ENCODE data around the gene PNPLA3. TPM values are rescaled to one million over a fixed set of nuclear protein-coding genes. Genes with fewer than 3 reads are reported as not detected.

PNPLA3 gene
- not detected for total RNA-seq

- DNase-seq, result peak; percentile 55
Observed at GRCh38 chr22:43923631-43924464, at the start of gene PNPLA3. Gene PNPLA3, plus strand, starts transcription at chr22:43923805. Its CDS starts 107 bp downstream, at chr22:43923912.

- no peak for DNase-seq
Observed at GRCh38 chr22:43876866-43877509, 46.6 kb upstream of the PNPLA3 start.

- DNase-seq, result no peak
Observed at GRCh38 chr22:43878079-43878795, 45.4 kb upstream of the PNPLA3 start.

GRCh38 chr22:43878831-43879550 is 44.6 kb upstream of the PNPLA3 start:
- no peak for DNase-seq

- DNase-seq, result no peak
Observed at GRCh38 chr22:43879901-43880540, 43.6 kb upstream of the PNPLA3 start.

GRCh38 chr22:43880541-43880991 is 43.0 kb upstream of the PNPLA3 start:
- DNase-seq, result no peak

DNA sequence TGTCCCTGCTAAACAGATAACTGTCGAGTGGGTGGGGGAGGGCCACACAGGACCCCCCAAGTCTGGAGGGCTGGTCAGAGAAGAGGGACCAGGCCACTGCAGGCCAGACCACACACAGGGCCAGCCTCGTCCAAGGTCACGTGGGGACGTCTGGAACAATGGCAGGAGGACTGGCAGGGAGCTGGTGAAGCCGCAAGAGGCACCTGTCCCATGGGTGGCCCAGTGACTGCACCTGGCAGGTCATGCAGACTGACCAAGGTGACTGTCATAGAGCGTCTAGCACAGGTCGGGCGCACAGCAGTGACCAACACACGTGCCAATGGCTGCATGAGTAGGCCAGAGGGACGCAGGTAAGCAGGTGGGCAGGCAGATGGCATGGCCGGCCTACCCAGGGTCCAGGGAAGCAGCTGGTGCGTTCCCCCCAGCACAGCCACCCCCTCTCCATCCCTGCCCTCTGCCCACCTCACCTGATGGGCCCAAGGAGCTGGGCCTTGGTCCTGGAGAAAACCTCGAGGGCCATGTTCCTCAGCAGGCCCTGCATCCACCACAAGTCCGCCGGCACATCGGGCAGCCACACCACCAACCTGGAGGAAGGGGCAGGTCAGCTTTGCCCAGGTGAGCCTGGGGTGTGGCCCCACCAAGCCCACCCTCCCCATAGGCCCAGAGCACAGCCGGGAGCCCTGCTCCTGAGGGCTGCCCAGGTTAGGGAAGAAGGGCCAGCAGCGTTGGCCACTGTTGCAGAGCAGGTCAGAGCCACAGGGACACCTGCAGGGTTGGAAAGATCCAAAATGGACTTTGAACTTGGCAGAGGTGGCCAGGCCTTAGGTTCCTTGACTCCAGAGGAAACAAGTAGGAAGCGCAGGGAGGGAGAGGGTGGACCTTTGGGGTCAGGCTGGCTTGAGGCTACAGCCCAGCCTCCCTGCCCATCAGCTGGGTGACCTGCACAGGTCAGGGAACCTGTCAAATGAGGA is 42.2 kb upstream of the PNPLA3 start:
- no peak for DNase-seq

GRCh38 chr22:43882122-43882767 is 41.4 kb upstream of the PNPLA3 start:
- DNase-seq, result no peak

- DNase-seq, result peak; percentile 33
Observed at GRCh38 chr22:43883012-43883661, 40.5 kb upstream of the PNPLA3 start.

DNA sequence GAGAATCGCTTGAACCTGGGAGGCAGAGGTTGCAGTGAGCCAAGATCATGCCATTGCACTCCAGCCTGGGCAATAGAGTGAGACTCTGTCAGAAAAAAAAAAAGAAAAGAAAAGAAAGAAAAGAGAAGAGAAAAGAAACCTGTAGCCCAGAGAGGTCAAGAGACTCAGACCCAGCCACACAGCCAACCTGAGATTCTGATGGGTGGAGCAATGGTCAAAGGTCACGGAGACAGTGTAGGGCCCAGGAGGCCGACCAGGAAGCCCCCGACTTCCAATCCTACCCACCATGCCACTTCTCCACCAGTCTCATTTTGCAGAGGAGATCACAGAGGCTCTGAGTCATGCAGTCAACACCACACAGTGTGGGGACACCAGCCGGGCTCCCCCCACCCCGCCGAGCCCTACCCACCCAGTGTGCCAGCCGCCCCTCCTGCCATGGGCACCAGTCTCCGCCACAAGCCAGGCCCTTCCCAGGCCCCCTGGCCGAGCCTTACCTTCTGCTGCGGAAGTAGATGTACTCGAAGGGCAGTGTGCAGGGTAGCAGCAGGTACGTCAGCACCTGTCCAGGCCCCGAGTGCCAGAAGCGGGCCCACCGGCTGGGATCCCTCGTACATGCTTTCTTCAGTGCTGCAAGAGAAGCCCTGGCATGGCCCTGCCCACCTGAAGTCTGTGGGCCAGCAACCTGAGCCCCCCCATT is 39.7 kb upstream of the PNPLA3 start:
- DNase-seq, result no peak

DNA sequence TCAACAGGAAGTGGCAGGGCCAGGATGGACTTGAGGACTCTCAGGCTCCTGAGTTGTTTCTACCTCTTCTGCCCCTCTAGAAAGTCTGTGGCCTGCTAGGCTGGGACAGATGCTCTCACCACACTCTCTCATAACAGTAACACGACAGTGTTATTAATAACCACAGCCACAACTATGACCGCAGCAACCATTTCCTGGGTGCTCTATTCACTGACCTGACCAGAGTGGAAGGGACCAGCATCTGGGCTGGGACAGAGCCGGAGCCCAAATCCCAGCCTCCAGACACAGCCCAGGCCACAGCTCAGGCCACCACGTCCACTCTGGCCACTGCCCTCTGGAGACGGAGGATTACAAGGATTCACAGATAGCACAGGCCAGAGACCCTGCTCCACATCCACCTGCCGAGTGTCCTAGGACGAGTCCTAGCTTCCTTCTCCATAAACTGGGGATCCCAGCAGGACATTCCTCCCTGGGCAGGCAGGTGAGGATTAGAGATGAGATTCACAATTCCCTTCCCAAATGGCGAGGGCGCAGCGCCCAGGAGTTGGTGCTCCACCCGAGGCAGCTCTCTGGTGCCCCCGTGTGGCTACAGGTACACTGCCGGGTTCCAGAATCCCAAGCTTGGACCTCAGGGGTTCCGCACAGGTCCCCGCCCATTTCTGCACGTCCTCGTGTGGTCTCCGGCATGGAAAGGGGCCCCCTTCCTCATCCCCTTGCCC is 38.8 kb upstream of the PNPLA3 start:
- peak; percentile 15 for DNase-seq

- DNase-seq, result no peak
Observed at GRCh38 chr22:43885319-43885671, 38.3 kb upstream of the PNPLA3 start.

DNA sequence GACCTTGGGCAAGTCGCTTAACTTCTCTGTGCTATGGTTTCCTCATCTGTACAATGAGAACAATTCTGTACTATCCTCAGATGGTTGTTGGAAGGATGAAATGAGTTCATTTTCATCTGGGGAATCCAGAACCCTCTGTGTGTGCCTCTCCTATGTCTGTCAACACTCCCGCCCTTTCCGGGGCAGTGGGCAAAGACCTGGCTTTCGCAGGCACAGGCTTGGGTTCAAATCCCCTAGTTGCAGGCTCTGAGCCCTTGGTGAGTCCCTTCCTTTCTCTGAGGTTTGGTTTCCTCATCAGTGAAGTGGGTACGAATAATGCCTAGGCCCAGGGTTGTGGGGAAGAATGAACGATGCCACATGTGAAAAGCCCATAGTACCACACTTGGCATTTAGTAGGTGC is 37.8 kb upstream of the PNPLA3 start:
- DNase-seq, result no peak

DNA sequence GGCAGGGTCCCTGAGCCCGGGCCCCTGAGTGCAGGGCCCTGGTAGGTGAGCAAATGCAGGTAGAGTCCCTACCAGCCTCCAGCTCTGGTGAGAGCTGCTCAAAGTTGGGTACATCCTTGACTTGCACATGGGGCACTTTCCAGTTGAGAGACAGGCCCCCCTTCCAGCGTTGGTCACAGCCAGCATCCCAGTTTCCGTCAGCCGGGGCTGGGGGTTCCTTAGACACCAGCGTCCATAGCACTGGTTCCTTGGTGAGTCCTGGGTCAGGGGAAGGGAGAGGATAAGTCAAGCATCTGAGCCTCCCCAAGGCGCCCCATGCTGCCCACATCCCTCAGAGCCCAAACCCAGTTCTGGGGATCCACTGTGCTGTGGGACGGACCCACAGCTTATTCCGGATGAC is 37.4 kb upstream of the PNPLA3 start:
- no peak for DNase-seq

DNA sequence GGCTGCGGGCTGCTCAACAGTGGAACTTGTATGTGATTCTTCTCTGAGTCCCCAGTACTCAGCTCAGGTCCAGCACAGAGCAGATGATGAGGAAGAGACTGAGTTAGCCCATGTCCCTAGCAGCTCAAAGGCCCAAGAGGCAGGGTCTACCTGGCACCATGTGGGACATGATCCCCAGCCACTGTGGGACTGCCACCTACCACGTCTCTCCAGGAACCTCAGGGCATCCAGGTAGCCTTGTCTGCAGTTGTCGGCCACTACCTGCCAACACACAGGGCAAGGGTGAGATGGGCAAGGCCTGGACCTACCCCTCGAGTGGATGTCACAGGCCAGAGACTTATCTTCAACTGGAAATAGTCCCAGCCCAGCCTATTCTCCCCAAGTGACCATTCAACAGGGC is 36.2 kb upstream of the PNPLA3 start:
- no peak for DNase-seq

DNA sequence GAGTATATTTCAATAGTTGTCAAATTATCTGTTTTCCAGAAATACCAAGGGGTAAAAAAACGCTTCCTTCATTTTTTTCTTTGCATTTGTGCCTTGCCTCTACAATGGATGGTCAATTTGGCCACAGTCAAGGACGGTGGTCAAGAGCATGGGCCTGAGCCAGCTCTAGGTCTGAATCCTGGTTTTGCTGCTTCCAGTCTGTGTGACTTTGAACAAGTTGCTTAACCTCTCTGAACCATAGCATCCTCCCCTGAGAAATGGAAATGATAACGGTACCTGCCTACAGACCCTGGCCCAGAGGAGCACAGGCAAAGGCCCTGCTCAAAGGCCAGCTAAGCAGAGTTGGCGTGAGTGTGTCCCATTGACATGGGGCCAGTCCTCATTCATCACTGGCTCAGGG is 34.9 kb upstream of the PNPLA3 start:
- no peak for DNase-seq

GRCh38 chr22:43889201-43889859 is 34.3 kb upstream of the PNPLA3 start:
- DNase-seq, result no peak

GRCh38 chr22:43889860-43890253 is 33.7 kb upstream of the PNPLA3 start:
- DNase-seq, result no peak
